Fibroblast of lung (primary cell): ENCODE data around the gene FMNL3. TPM values are rescaled to one million over a fixed set of nuclear protein-coding genes. Genes with fewer than 3 reads are reported as not detected.

Experiments used
- DNase-seq, 2 donors: peaks; one replicate each; pipeline versions ENCODE4 v3.0.0 to v3.0.0-alpha.2; 2010; ENCODE audit warnings: low read depth in 2 of 2
- H2AFZ ChIP-seq: 2 replicates; pipeline ENCODE4 v1.5.1; 2012; ENCODE audit warnings: low read length, control low read depth, inconsistent platforms
- H3K27ac ChIP-seq: 2 replicates; pipeline ENCODE4 v1.5.1; 2011; ENCODE audit warnings: low read length, control low read depth; ENCODE audit not compliant: insufficient read depth
- H3K27me3 ChIP-seq: 2 replicates; pipeline ENCODE4 v1.5.1; 2011; ENCODE audit warnings: mild to moderate bottlenecking, low read length; ENCODE audit not compliant: control insufficient read depth, insufficient read depth
- H3K36me3 ChIP-seq: 2 replicates; pipeline ENCODE4 v1.5.1; 2011; ENCODE audit warnings: low read length; ENCODE audit not compliant: control insufficient read depth, insufficient read depth
- H3K4me1 ChIP-seq: 2 replicates; pipeline ENCODE4 v1.5.1; 2011; ENCODE audit warnings: low read length; ENCODE audit not compliant: control insufficient read depth, insufficient read depth; ENCODE audit errors: extremely low read depth
- H3K4me2 ChIP-seq: 2 replicates; pipeline ENCODE4 v1.5.1; 2011; ENCODE audit warnings: low read length, control low read depth; ENCODE audit not compliant: insufficient read depth; ENCODE audit errors: extremely low read depth
- H3K4me3 ChIP-seq, 4 experiments: fragments of 200-600 bp in 1 of 4; sonication (generic) in 1 of 4; replicated peaks in 1 of 4; 2 replicates each; pipeline ENCODE4 v1.5.1; 2011 to 2016; ENCODE audit warnings: low read length in 4 of 4, low read depth in 3 of 4, mild to moderate bottlenecking in 3 of 4, control low read depth in 2 of 4, inconsistent platforms in 1 of 4, mixed read lengths in 1 of 4; ENCODE audit not compliant: insufficient read depth in 1 of 4; ENCODE audit errors: control extremely low read depth in 1 of 4
- H3K79me2 ChIP-seq: 2 replicates; pipeline ENCODE4 v1.5.1; 2012; ENCODE audit warnings: mild to moderate bottlenecking, low read length, inconsistent platforms; ENCODE audit not compliant: control insufficient read depth, insufficient read depth
- H3K9ac ChIP-seq: 2 replicates; pipeline ENCODE4 v1.5.1; 2011; ENCODE audit warnings: mild to moderate bottlenecking, low read length, control low read depth; ENCODE audit not compliant: insufficient read depth
- H3K9me3 ChIP-seq: 2 replicates; pipeline ENCODE4 v1.5.1; 2012; ENCODE audit warnings: low read depth, low read length; ENCODE audit not compliant: control insufficient read depth, insufficient read depth
- H4K20me1 ChIP-seq: 2 replicates; pipeline ENCODE4 v1.5.1; 2011; ENCODE audit warnings: low read length; ENCODE audit not compliant: control insufficient read depth, insufficient read depth; ENCODE audit errors: extremely low read depth
- CTCF ChIP-seq, 2 donors: IDR thresholded peaks in 1 of 2; conservative IDR thresholded peaks in 1 of 2; 1 replicate in 1 of 2; 2 replicates in 1 of 2; pipeline ENCODE4 v1.5.1; 2011 to 2012; ENCODE audit warnings: low read length in 2 of 2, control low read depth in 1 of 2, inconsistent platforms in 1 of 2, low read depth in 1 of 2, mild to moderate bottlenecking in 1 of 2
- EZH2 ChIP-seq: IDR thresholded peaks from 2 replicates; pipeline ENCODE4 v1.5.1; 2012; ENCODE audit warnings: low read length, control low read depth, mild to moderate bottlenecking; ENCODE audit errors: missing control alignments
- polyA plus RNA-seq, 2 donors: library from polyadenylated mRNA; depleted of rRNA in 1 of 2; stranded (reverse) in 1 of 2; unstranded in 1 of 2; fragments of >200 nt; gene quantifications; 2 replicates each; pipeline ENCODE4 v1.2.1, GENCODE V29; 2011 to 2012; ENCODE audit warnings: missing spikeins in 1 of 2
- total RNA-seq: library from RNA; depleted of rRNA; stranded (reverse); fragments of >200 nt; gene quantifications from 2 replicates; pipeline ENCODE4 v1.2.1, GENCODE V29; 2014

The FMNL3 gene
- total and polyA plus RNA-seq, 2 donors (not counting 1 experiment from before 2014, with no cell fraction given), result 15.0 to 22.5 TPM

GRCh38 chr12:49643961-49644619, 63.1 kb downstream of the FMNL3 start:
- Histone ChIP-seq H3K9me3 (no peaks in the 10 kb centered on the region), H2AFZ (no peak overlapping the region), H3K9ac (no peak overlapping the region), H3K4me3 (no peak overlapping the region), H4K20me1 (no peaks in the 10 kb centered on the region), H3K27ac (no peak overlapping the region), H3K79me2 (no peaks in the 10 kb centered on the region), H3K4me1 (no peaks in the 10 kb centered on the region), H3K27me3 (no peaks in the 10 kb centered on the region), H3K36me3 (peaks cover 17% of the 10 kb centered on the region), H3K4me2 (no peak overlapping the region)
- no peak for DNase-seq
- no peak for TF ChIP-seq EZH2
- no peak for TF ChIP-seq CTCF (conservative IDR thresholded peaks at IDR 0.05 in 1 of 2, IDR thresholded peaks at IDR 0.05 in 1 of 2; ENCODE audit: low read depth in 1 of 2, low read length in 2 of 2)

GRCh38 chr12:49643135-49643534, 64.1 kb downstream of the FMNL3 start:
- no peaks in the 10 kb centered on the region for H3K4me1 ChIP-seq
- no peak overlapping the region for H3K4me3 ChIP-seq
- TF ChIP-seq CTCF (conservative IDR thresholded peaks at IDR 0.05 in 1 of 2, IDR thresholded peaks at IDR 0.05 in 1 of 2; ENCODE audit: low read depth in 1 of 2, low read length in 2 of 2) (no peak), EZH2 (no peak)
- no peaks in the 10 kb centered on the region for H3K79me2 ChIP-seq
- peaks cover 14% of the 10 kb centered on the region for H3K36me3 ChIP-seq
- H3K27ac ChIP-seq, result no peak overlapping the region
- H3K9ac ChIP-seq, result no peak overlapping the region
- H2AFZ ChIP-seq, result no peak overlapping the region
- no peaks in the 10 kb centered on the region for H3K27me3 ChIP-seq
- no peak for DNase-seq
- H4K20me1 ChIP-seq, result no peaks in the 10 kb centered on the region
- no peak overlapping the region for H3K4me2 ChIP-seq
- no peaks in the 10 kb centered on the region for H3K9me3 ChIP-seq

GRCh38 chr12:49642370-49642802, 64.8 kb downstream of the FMNL3 start:
- H3K79me2 ChIP-seq, result no peaks in the 10 kb centered on the region
- no peak for DNase-seq
- no peak overlapping the region for H3K9ac ChIP-seq
- no peak for TF ChIP-seq EZH2
- no peak for TF ChIP-seq CTCF (conservative IDR thresholded peaks at IDR 0.05 in 1 of 2, IDR thresholded peaks at IDR 0.05 in 1 of 2; ENCODE audit: low read depth in 1 of 2, low read length in 2 of 2)
- H4K20me1 ChIP-seq, result no peaks in the 10 kb centered on the region
- no peaks in the 10 kb centered on the region for H3K9me3 ChIP-seq
- H3K36me3 ChIP-seq, result peaks cover 13% of the 10 kb centered on the region
- H3K4me1 ChIP-seq, result peaks cover under 1% of the 10 kb centered on the region
- H3K4me3 ChIP-seq, result no peak overlapping the region
- H3K4me2 ChIP-seq, result no peak overlapping the region
- no peaks in the 10 kb centered on the region for H3K27me3 ChIP-seq
- no peak overlapping the region for H2AFZ ChIP-seq
- H3K27ac ChIP-seq, result no peak overlapping the region
